Neural cell (in vitro differentiated cells): ENCODE results near the gene TYRO3. TPM values are rescaled to one million over a fixed set of nuclear protein-coding genes. Genes with fewer than 3 reads are reported as not detected.

Experiments used
- H2AFZ ChIP-seq: fragments of 200-600, 300-800 bp; sonication (generic), shearing (Covaris generic); 2 replicates; pipeline ENCODE4 v1.6.0; 2014; ENCODE audit warnings: low read depth, mild to moderate bottlenecking, antibody characterized with exemption, low read length, moderate library complexity
- H3F3A ChIP-seq: fragments of 200-600 bp; shearing (Covaris generic); 2 replicates; pipeline ENCODE4 v1.6.1; 2016; ENCODE audit warnings: mild to moderate bottlenecking, moderate library complexity, mixed read lengths, antibody characterized with exemption, low read length; ENCODE audit not compliant: insufficient read depth, poor library complexity, severe bottlenecking
- H3K27ac ChIP-seq: fragments of 200-600, 300-800 bp; sonication (generic), shearing (Covaris generic); 2 replicates; pipeline ENCODE4 v1.5.1; 2014; ENCODE audit warnings: mild to moderate bottlenecking, low read length, moderate library complexity
- H3K27me3 ChIP-seq: fragments of 300-800, 200-600 bp; sonication (generic), shearing (Covaris generic); 2 replicates; pipeline ENCODE4 v1.6.0; 2014; ENCODE audit warnings: mild to moderate bottlenecking, low read depth, low read length, moderate library complexity; ENCODE audit not compliant: insufficient read depth
- H3K36me3 ChIP-seq: fragments of 300-800, 200-600 bp; sonication (generic), shearing (Covaris generic); 2 replicates; pipeline ENCODE4 v1.5.1; 2014; ENCODE audit warnings: mild to moderate bottlenecking, antibody characterized with exemption, low read length, moderate library complexity; ENCODE audit not compliant: insufficient read depth
- H3K4me2 ChIP-seq: fragments of 300-800, 200-600 bp; sonication (generic), shearing (Covaris generic); 2 replicates; pipeline ENCODE4 v1.6.0; 2014; ENCODE audit warnings: mild to moderate bottlenecking, low read length
- H3K4me3 ChIP-seq: fragments of 300-800, 200-600 bp; sonication (generic), shearing (Covaris generic); 2 replicates; pipeline ENCODE4 v1.5.1; 2014; ENCODE audit warnings: mild to moderate bottlenecking, low read length, moderate library complexity
- H3K79me2 ChIP-seq: fragments of 200-600 bp; shearing (Covaris generic); replicated peaks from 2 replicates; pipeline ENCODE4 v1.6.0; 2014; ENCODE audit warnings: mild to moderate bottlenecking, low read length, moderate library complexity; ENCODE audit not compliant: insufficient read depth
- H3K9ac ChIP-seq: fragments of 300-800, 200-600 bp; sonication (generic), shearing (Covaris generic); 2 replicates; pipeline ENCODE4 v1.6.1; 2016; ENCODE audit warnings: mild to moderate bottlenecking, low read length, mixed read lengths
- H3K9me2 ChIP-seq: fragments of 200-600 bp; shearing (Covaris generic); 2 replicates; pipeline ENCODE4 v1.6.1; 2016; ENCODE audit warnings: mild to moderate bottlenecking, low read length, mixed read lengths; ENCODE audit not compliant: insufficient read depth
- H3K9me3 ChIP-seq: fragments of 200-600, 300-800 bp; sonication (generic), shearing (Covaris generic); 2 replicates; pipeline ENCODE4 v1.6.1; 2016; ENCODE audit warnings: mild to moderate bottlenecking, mixed run types, low read length, moderate library complexity, mixed read lengths
- H4K20me1 ChIP-seq: fragments of 200-600 bp; shearing (Covaris generic); 2 replicates; pipeline ENCODE4 v1.6.1; 2016; ENCODE audit warnings: mild to moderate bottlenecking, mixed run types; ENCODE audit not compliant: insufficient read depth
- CTCF ChIP-seq: fragments of 450-650 bp; IDR thresholded peaks from 2 replicates; pipeline ENCODE4 v1.5.1; 2014; ENCODE audit warnings: antibody characterized with exemption, mild to moderate bottlenecking, moderate library complexity; ENCODE audit not compliant: poor library complexity, severe bottlenecking
- EP300 ChIP-seq: fragments of 450-650 bp; conservative IDR thresholded peaks from 2 replicates; pipeline ENCODE4 v1.6.1; 2014; ENCODE audit warnings: antibody characterized with exemption, mild to moderate bottlenecking, moderate library complexity; ENCODE audit not compliant: poor library complexity, severe bottlenecking
- EZH2 ChIP-seq: fragments of 200-600, 300-800 bp; shearing (Covaris generic), sonication (generic); IDR thresholded peaks from 2 replicates; pipeline ENCODE4 v1.6.1; 2014; ENCODE audit warnings: antibody characterized with exemption, low read length, borderline replicate concordance, mild to moderate bottlenecking; ENCODE audit not compliant: insufficient read depth, poor library complexity, severe bottlenecking
- MXI1 ChIP-seq: fragments of 450-650 bp; conservative IDR thresholded peaks from 2 replicates; pipeline ENCODE4 v1.6.1; 2014; ENCODE audit warnings: antibody characterized with exemption, mild to moderate bottlenecking; ENCODE audit not compliant: poor library complexity, severe bottlenecking
- POLR2AphosphoS5 ChIP-seq: IDR thresholded peaks from 2 replicates; pipeline ENCODE4 v1.6.1; 2012
- RAD21 ChIP-seq: fragments of 450-650 bp; conservative IDR thresholded peaks from 2 replicates; pipeline ENCODE4 v1.6.1; 2014; ENCODE audit warnings: antibody characterized with exemption, mild to moderate bottlenecking, moderate library complexity
- REST ChIP-seq: IDR thresholded peaks from 2 replicates; pipeline ENCODE4 v1.6.1; 2012; ENCODE audit warnings: borderline replicate concordance
- SMC3 ChIP-seq: fragments of 450-650 bp; conservative IDR thresholded peaks from 2 replicates; pipeline ENCODE4 v1.6.1; 2014; ENCODE audit warnings: antibody characterized with exemption, mild to moderate bottlenecking, moderate library complexity; ENCODE audit not compliant: poor library complexity
- TAF1 ChIP-seq: IDR thresholded peaks from 2 replicates; pipeline ENCODE4 v1.6.1; 2012; ENCODE audit warnings: low read depth
- polyA plus RNA-seq: library from polyadenylated mRNA; depleted of rRNA; stranded (reverse); fragments of >200 nt; gene quantifications from 2 replicates; pipeline ENCODE4 v1.2.3, GENCODE V29; 2014

TYRO3 gene
- polyA plus RNA-seq, 1 donor from 2014 or later = 12.1 TPM

GRCh38 chr15:41535544-41535943 lies 23.5 kb upstream of the TYRO3 start:
- no peak for TF ChIP-seq REST
- no peak for TF ChIP-seq TAF1
- no peak for TF ChIP-seq EZH2
- TF ChIP-seq CTCF = no peak
- no peak for TF ChIP-seq POLR2AphosphoS5
- no peak for TF ChIP-seq SMC3
- TF ChIP-seq RAD21 = no peak
- TF ChIP-seq MXI1 = no peak
- no peak for TF ChIP-seq EP300
- no peak overlapping the region for H3K4me3 ChIP-seq

DNA sequence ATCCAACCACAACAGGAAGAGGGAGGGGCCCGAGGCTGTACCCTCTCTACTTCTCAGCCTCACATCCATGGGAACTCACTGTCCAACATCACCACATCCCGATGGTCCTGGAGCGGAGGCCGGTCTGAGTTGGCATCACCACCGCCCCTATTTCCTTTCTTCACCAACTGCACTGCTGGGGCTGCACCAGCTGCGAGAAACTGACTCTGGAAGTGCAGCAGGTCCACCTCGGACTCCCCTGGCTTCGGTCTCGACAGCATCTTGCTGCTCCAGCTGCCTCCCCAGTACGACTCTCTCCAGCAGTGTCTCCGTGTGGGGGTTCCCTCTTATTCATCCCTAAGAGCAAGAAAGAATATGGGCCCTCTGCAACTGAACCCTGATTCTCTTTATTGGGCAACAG lies 22.1 kb upstream of the TYRO3 start:
- Histone ChIP-seq H3K4me2 (no peak overlapping the region), H3K4me3 (no peak overlapping the region), H2AFZ (no peak overlapping the region), H3K9me3 (no peaks in the 10 kb centered on the region), H3K27ac (no peak overlapping the region), H3F3A (no peaks in the 10 kb centered on the region), H3K27me3 (no peaks in the 10 kb centered on the region), H3K9me2 (no peaks in the 10 kb centered on the region), H3K9ac (no peak overlapping the region), H3K36me3 (no peaks in the 10 kb centered on the region), H3K79me2 (no peaks in the 10 kb centered on the region), H4K20me1 (no peaks in the 10 kb centered on the region)
- no peak for TF ChIP-seq CTCF
- no peak for TF ChIP-seq POLR2AphosphoS5
- TF ChIP-seq TAF1 = no peak
- TF ChIP-seq EZH2 = no peak
- TF ChIP-seq EP300 = no peak
- no peak for TF ChIP-seq REST
- no peak for TF ChIP-seq MXI1
- TF ChIP-seq RAD21 = no peak
- no peak for TF ChIP-seq SMC3

More at GRCh38 chr15:41535544-41535943, 23.5 kb upstream of the TYRO3 start:
- Histone ChIP-seq H2AFZ (no peak overlapping the region), H3K27ac (no peak overlapping the region), H3K4me2 (no peak overlapping the region), H3F3A (no peaks in the 10 kb centered on the region), H3K9me2 (no peaks in the 10 kb centered on the region), H3K79me2 (no peaks in the 10 kb centered on the region), H3K27me3 (no peaks in the 10 kb centered on the region), H3K36me3 (no peaks in the 10 kb centered on the region), H3K9ac (no peak overlapping the region), H4K20me1 (no peaks in the 10 kb centered on the region), H3K9me3 (no peaks in the 10 kb centered on the region)
